ENCODE measurements around the gene CPAMD8. TPM values are rescaled to one million over a fixed set of nuclear protein-coding genes. Genes with fewer than 3 reads are reported as not detected.

Gene CPAMD8
- total and polyA plus RNA-seq, 2 donors (not counting 3 experiments of a cell fraction or from before 2014, with no cell fraction given), result 2.2 to 3.9 TPM

DNA sequence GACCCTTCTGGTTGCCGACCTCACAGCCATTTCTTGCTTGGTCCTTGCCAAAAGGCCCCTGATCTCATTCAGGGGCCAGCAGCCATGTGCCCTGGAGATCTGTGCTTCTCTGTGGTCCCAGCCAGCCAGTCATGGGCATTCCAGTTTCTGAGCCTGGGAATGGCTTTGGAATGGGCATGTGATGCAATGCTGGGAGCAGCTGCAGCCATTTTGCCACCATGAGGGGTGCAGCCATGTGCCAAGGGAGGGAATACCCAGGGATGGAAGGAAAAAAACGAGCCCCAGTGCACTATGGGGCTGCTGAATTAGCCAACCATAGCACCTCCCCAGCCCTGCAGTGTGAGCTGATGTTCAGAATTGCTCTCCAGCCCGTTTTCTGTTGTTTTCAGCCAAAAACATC is 111.5 kb downstream of the CPAMD8 start:
- no peaks in the 10 kb centered on the region for H3K9me1 ChIP-seq (replicated peaks; ENCODE audit: control insufficient read depth, extremely low read depth, insufficient read depth, low read length)
- CTCF ChIA-PET, result no interaction called here
- TF ChIP-seq JUN (IDR thresholded peaks at IDR 0.05; ENCODE audit: borderline replicate concordance, insufficient read depth, insufficient read length, low read depth) (no peak), POLR2AphosphoS5 (IDR thresholded peaks at IDR 0.05; ENCODE audit: insufficient read depth, low read depth, low read length) (no peak), MYC (IDR thresholded peaks at IDR 0.05; ENCODE audit: low read depth, low read length) (no peak), CTCF (IDR thresholded peaks at IDR 0.05; ENCODE audit: extremely low read depth in 1 of 2, insufficient read depth in 1 of 2, low read depth in 1 of 2, low read length in 2 of 2) (no peak), GATA2 (IDR thresholded peaks at IDR 0.05; ENCODE audit: insufficient read depth, insufficient read length, low read depth, low read length) (no peak), POLR2A (IDR thresholded peaks at IDR 0.05; ENCODE audit: low read depth, low read length) (no peak), EZH2 (IDR thresholded peaks at IDR 0.05; ENCODE audit: borderline replicate concordance, low read depth, low read length, severe bottlenecking) (no peak), FOS (IDR thresholded peaks at IDR 0.05; ENCODE audit: borderline replicate concordance, insufficient read depth, low read length) (no peak)
- TF ChIP-seq, protein P1, sequence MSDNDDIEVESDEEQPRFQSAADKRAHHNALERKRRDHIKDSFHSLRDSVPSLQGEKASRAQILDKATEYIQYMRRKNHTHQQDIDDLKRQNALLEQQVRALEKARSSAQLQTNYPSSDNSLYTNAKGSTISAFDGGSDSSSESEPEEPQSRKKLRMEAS (IDR thresholded peaks at IDR 0.05; ENCODE audit: insufficient read depth, insufficient read length), result no peak
- BruUV-seq (replicated peaks), result no TSS peak
- H3K36me3 ChIP-seq (ENCODE audit: control insufficient read depth in 2 of 2, extremely low read depth in 1 of 2, insufficient read depth in 2 of 2, low read length in 2 of 2), result no peaks in the 10 kb centered on the region
- no peak for FAIRE-seq
- H3K4me1 ChIP-seq (ENCODE audit: control insufficient read depth, extremely low read depth, insufficient read depth, low read length), result no peaks in the 10 kb centered on the region
- H4K20me1 ChIP-seq (replicated peaks; ENCODE audit: control insufficient read depth, extremely low read depth, insufficient read depth, low read length), result no peaks in the 10 kb centered on the region
- H3K27ac ChIP-seq (ENCODE audit: insufficient read depth, low read depth, low read length), result no peak overlapping the region
- no peak for DNase-seq (ENCODE audit: low read depth, low spot score)
- intact Hi-C loops (cut with micrococcal nuclease) (no loop called here), dilution Hi-C loops (cut with MboI; ENCODE audit: extremely low pct_ligation_motif_present, low sequenced_read_pairs) (no loop called here)
- H3K4me3 ChIP-seq (replicated peaks in 1 of 3; ENCODE audit: insufficient read depth in 1 of 3, low read depth in 1 of 3, low read length in 3 of 3), result no peak overlapping the region
- no peak overlapping the region for H3K9ac ChIP-seq (replicated peaks; ENCODE audit: extremely low read depth, insufficient read depth, low read length)
- no peaks in the 10 kb centered on the region for H3K27me3 ChIP-seq (ENCODE audit: control insufficient read depth in 2 of 2, insufficient read depth in 2 of 2, low read length in 2 of 2)
- H2AFZ ChIP-seq (ENCODE audit: low read depth, low read length), result no peak overlapping the region
- no peak overlapping the region for H3K4me2 ChIP-seq (ENCODE audit: insufficient read depth, low read length)
- POLR2A ChIA-PET, result no interaction called here
- no peaks in the 10 kb centered on the region for H3K79me2 ChIP-seq (ENCODE audit: control insufficient read depth, insufficient read depth, low read length)
- no peaks in the 10 kb centered on the region for H3K9me3 ChIP-seq (replicated peaks; ENCODE audit: control insufficient read depth, insufficient read depth, low read length)

Measured in endothelial cell of umbilical vein (primary cell).